Coronary artery (tissue), 2 donors: ENCODE measurements around the gene MAP3K8.
A peak's percentile ranks its signal among the peaks of the same experiment; 100 is the strongest.

Experiments
- DNase-seq: peaks from one replicate; pipeline ENCODE4 v3.0.0-alpha.2; 2017; ENCODE audit warnings: low spot score
- H3K27ac ChIP-seq, 2 donors: fragments of 200-600 bp; sonication (generic); one replicate each; pipeline ENCODE4 v1.5.1; 2016 to 2019
- H3K4me3 ChIP-seq: fragments of 200-600 bp; sonication (generic); 2 replicates; pipeline ENCODE4 v1.5.1; 2016; ENCODE audit warnings: mild to moderate bottlenecking, moderate library complexity
- CTCF ChIP-seq: fragments of 200-600 bp; sonication (generic); IDR thresholded peaks from one replicate; pipeline ENCODE4 v1.5.1; 2019; ENCODE audit warnings: antibody characterized with exemption

MAP3K8 gene

GRCh38 chr10:30505543-30506298 is 71.7 kb downstream of the MAP3K8 start:
- no peak for TF ChIP-seq CTCF
- H3K4me3 ChIP-seq: no peak overlapping the region
- no peak for DNase-seq
- peak overlapping the region in 1 of 2 donors; percentile 28 for H3K27ac ChIP-seq

- DNase-seq: no peak
- H3K4me3 ChIP-seq: no peak overlapping the region
- no peak overlapping the region for H3K27ac ChIP-seq
- TF ChIP-seq CTCF: no peak
Measured at GRCh38 chr10:30509508-30509907, 75.5 kb downstream of the MAP3K8 start.

- DNase-seq: no peak
Measured at GRCh38 chr10:30510184-30510931, 76.4 kb downstream of the MAP3K8 start.

GRCh38 chr10:30510932-30511700 is 77.1 kb downstream of the MAP3K8 start:
- Histone ChIP-seq H3K27ac (peak overlapping the region in 1 of 2 donors; percentile 16), H3K4me3 (no peak overlapping the region)
- no peak for TF ChIP-seq CTCF
- DNase-seq: no peak

More at GRCh38 chr10:30510184-30510931, 76.4 kb downstream of the MAP3K8 start:
- H3K27ac ChIP-seq: no peak overlapping the region
- TF ChIP-seq CTCF: no peak
- no peak overlapping the region for H3K4me3 ChIP-seq
